Measurements from ENCODE around the gene VTI1A.
A peak's percentile ranks its signal among the peaks of the same experiment; 100 is the strongest.

VTI1A gene

GRCh38 chr10:112793202-112793921 is 346.3 kb downstream of the VTI1A start (continued):
- TF ChIP-seq, protein P1, sequence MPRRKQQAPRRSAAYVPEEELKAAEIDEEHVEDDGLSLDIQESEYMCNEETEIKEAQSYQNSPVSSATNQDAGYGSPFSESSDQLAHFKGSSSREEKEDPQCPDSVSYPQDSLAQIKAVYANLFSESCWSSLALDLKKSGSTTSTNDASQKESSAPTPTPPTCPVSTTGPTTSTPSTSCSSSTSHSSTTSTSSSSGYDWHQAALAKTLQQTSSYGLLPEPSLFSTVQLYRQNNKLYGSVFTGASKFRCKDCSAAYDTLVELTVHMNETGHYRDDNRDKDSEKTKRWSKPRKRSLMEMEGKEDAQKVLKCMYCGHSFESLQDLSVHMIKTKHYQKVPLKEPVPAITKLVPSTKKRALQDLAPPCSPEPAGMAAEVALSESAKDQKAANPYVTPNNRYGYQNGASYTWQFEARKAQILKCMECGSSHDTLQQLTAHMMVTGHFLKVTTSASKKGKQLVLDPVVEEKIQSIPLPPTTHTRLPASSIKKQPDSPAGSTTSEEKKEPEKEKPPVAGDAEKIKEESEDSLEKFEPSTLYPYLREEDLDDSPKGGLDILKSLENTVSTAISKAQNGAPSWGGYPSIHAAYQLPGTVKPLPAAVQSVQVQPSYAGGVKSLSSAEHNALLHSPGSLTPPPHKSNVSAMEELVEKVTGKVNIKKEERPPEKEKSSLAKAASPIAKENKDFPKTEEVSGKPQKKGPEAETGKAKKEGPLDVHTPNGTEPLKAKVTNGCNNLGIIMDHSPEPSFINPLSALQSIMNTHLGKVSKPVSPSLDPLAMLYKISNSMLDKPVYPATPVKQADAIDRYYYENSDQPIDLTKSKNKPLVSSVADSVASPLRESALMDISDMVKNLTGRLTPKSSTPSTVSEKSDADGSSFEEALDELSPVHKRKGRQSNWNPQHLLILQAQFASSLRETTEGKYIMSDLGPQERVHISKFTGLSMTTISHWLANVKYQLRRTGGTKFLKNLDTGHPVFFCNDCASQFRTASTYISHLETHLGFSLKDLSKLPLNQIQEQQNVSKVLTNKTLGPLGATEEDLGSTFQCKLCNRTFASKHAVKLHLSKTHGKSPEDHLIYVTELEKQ (tag by site-specific recombination; IDR thresholded peaks at IDR 0.05; ENCODE audit: borderline replicate concordance): peak; percentile 83
- peak; percentile 85 for TF ChIP-seq ZBTB17 (tag by site-specific recombination; IDR thresholded peaks at IDR 0.05)
- TF ChIP-seq ZNF544 (tag by site-specific recombination; IDR thresholded peaks at IDR 0.05): no peak
- TF ChIP-seq SP7 (tag by site-specific recombination; IDR thresholded peaks at IDR 0.05): peak; percentile 69
- TF ChIP-seq ZNF654 (tag by site-specific recombination; IDR thresholded peaks at IDR 0.05; ENCODE audit: low read depth): peak; percentile 32
- peak; percentile 65; the same call in 1 of the 2 replicates for TF ChIP-seq ZBTB21 (tag by site-specific recombination; IDR thresholded peaks at IDR 0.05)
- TF ChIP-seq AEBP2 (tag by site-specific recombination; IDR thresholded peaks at IDR 0.05; ENCODE audit: borderline replicate concordance): no peak
- peak; percentile 76; the same call in 1 of the 2 replicates for TF ChIP-seq ZNF488 (tag by site-specific recombination; IDR thresholded peaks at IDR 0.05)
- no peak for TF ChIP-seq ZNF664 (tag by site-specific recombination; IDR thresholded peaks at IDR 0.05)
- TF ChIP-seq ZNF621 (tag by site-specific recombination; IDR thresholded peaks at IDR 0.05): no peak
- TF ChIP-seq, protein P2, sequence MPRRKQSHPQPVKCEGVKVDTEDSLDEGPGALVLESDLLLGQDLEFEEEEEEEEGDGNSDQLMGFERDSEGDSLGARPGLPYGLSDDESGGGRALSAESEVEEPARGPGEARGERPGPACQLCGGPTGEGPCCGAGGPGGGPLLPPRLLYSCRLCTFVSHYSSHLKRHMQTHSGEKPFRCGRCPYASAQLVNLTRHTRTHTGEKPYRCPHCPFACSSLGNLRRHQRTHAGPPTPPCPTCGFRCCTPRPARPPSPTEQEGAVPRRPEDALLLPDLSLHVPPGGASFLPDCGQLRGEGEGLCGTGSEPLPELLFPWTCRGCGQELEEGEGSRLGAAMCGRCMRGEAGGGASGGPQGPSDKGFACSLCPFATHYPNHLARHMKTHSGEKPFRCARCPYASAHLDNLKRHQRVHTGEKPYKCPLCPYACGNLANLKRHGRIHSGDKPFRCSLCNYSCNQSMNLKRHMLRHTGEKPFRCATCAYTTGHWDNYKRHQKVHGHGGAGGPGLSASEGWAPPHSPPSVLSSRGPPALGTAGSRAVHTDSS (tag by site-specific recombination; IDR thresholded peaks at IDR 0.05): peak; percentile 63; the same call in 1 of the 2 replicates
- no peak for TF ChIP-seq ZNF776 (tag by site-specific recombination; IDR thresholded peaks at IDR 0.05; ENCODE audit: borderline replicate concordance)
- peak; percentile 82 for TF ChIP-seq PRDM4 (tag by site-specific recombination; IDR thresholded peaks at IDR 0.05)
- TF ChIP-seq ZNF777 (tag by site-specific recombination; IDR thresholded peaks at IDR 0.05; ENCODE audit: borderline replicate concordance): no peak
- peak; percentile 38; the same call in 1 of the 2 replicates for TF ChIP-seq ZNF146 (tag by site-specific recombination; IDR thresholded peaks at IDR 0.05)
- TF ChIP-seq, protein P3, sequence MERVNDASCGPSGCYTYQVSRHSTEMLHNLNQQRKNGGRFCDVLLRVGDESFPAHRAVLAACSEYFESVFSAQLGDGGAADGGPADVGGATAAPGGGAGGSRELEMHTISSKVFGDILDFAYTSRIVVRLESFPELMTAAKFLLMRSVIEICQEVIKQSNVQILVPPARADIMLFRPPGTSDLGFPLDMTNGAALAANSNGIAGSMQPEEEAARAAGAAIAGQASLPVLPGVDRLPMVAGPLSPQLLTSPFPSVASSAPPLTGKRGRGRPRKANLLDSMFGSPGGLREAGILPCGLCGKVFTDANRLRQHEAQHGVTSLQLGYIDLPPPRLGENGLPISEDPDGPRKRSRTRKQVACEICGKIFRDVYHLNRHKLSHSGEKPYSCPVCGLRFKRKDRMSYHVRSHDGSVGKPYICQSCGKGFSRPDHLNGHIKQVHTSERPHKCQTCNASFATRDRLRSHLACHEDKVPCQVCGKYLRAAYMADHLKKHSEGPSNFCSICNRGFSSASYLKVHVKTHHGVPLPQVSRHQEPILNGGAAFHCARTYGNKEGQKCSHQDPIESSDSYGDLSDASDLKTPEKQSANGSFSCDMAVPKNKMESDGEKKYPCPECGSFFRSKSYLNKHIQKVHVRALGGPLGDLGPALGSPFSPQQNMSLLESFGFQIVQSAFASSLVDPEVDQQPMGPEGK (tag by site-specific recombination; IDR thresholded peaks at IDR 0.05): peak; percentile 69
- peak; percentile 75 for TF ChIP-seq KLF7 (tag by site-specific recombination; IDR thresholded peaks at IDR 0.05; ENCODE audit: borderline replicate concordance)
- TF ChIP-seq MYNN (tag by site-specific recombination; IDR thresholded peaks at IDR 0.05; ENCODE audit: borderline replicate concordance): no peak
- 0 out of 2 replicates have a peak, but pooled peaks have one; percentile 57 for TF ChIP-seq ZNF792 (tag by site-specific recombination; IDR thresholded peaks at IDR 0.05)
- TF ChIP-seq ZSCAN23 (tag by site-specific recombination; IDR thresholded peaks at IDR 0.05): peak; percentile 87; the same call in 1 of the 2 replicates
- TF ChIP-seq ZFP69B (tag by site-specific recombination; IDR thresholded peaks at IDR 0.05): peak; percentile 64
- TF ChIP-seq ZBTB6 (tag by site-specific recombination; IDR thresholded peaks at IDR 0.05): peak; percentile 48; the same call in 1 of the 2 replicates
- 0 out of 2 replicates have a peak, but pooled peaks have one; percentile 4 for TF ChIP-seq ZNF549 (tag by site-specific recombination; IDR thresholded peaks at IDR 0.05)
- peak; percentile 50; the same call in 1 of the 2 replicates for TF ChIP-seq ZNF645 (tag by site-specific recombination; IDR thresholded peaks at IDR 0.05)
